Thyroid gland (tissue), 4 donors: ENCODE data around the gene NUP62. TPM values are rescaled to one million over a fixed set of nuclear protein-coding genes. Genes with fewer than 3 reads are reported as not detected.

Source experiments
- DNase-seq, 2 donors: peaks; one replicate each; pipeline ENCODE4 v3.0.0-alpha.2; 2019
- H3K27ac ChIP-seq, 3 donors: fragments of 200-600 bp; sonication (generic); 1 replicate in 2 of 3; 2 replicates in 1 of 3; pipeline ENCODE4 v1.5.1; 2016 to 2019; ENCODE audit warnings: mild to moderate bottlenecking in 1 of 3, moderate library complexity in 1 of 3
- H3K27me3 ChIP-seq: fragments of 200-600 bp; sonication (generic); one replicate; pipeline ENCODE4 v1.5.1; 2019
- H3K36me3 ChIP-seq, 2 donors: fragments of 200-600 bp; sonication (generic); one replicate each; pipeline ENCODE4 v1.5.1; 2016 to 2019
- H3K4me1 ChIP-seq, 2 donors: fragments of 200-600 bp; sonication (generic); one replicate each; pipeline ENCODE4 v1.5.1; 2017 to 2019
- H3K4me3 ChIP-seq, 3 donors: fragments of 200-600 bp; sonication (generic); replicated peaks in 1 of 3; 1 replicate in 2 of 3; 2 replicates in 1 of 3; pipeline ENCODE4 v1.5.1; 2016; ENCODE audit warnings: mild to moderate bottlenecking in 1 of 3
- H3K9me3 ChIP-seq: fragments of 200-600 bp; sonication (generic); one replicate; pipeline ENCODE4 v1.5.1; 2017
- POLR2A ChIP-seq, 2 donors: fragments of 450-650 bp; IDR thresholded peaks; one replicate each; pipeline ENCODE4 v1.6.1; 2017; ENCODE audit warnings: antibody characterized with exemption in 2 of 2, mild to moderate bottlenecking in 2 of 2, moderate library complexity in 1 of 2
- WGBS, 2 donors: methylation state at CpG; one replicate each; pipeline ENCODE4 v1.1.5; 2017; 5-methylcytosine and 5-hydroxymethylcytosine counted together
- intact Hi-C: fragments of 100-400 bp; cut with DNase I; formaldehyde crosslinking; loops from one replicate; pipeline ENCODE4 v1.15.1; 2023
- total RNA-seq, 4 donors: library from RNA; depleted of rRNA; stranded (reverse); fragments of >200 nt; gene quantifications; one replicate each; pipeline ENCODE4 v1.2.3, GENCODE V29; 2016
- TF ChIP-seq, protein P1 (sequence below), 6 experiments: fragments of 200-600 bp in 3 of 6; fragments of 450-650 bp in 3 of 6; sonication (generic) in 3 of 6; IDR thresholded peaks; one replicate each; pipeline ENCODE4 v1.5.1; 2016 to 2019; ENCODE audit warnings: antibody characterized with exemption in 6 of 6, mild to moderate bottlenecking in 2 of 6, inconsistent platforms in 1 of 6, moderate library complexity in 1 of 6

NUP62 gene
- total RNA-seq, 4 donors from 2014 or later = 27.5 to 32.3 (median 30.5) TPM

DNA sequence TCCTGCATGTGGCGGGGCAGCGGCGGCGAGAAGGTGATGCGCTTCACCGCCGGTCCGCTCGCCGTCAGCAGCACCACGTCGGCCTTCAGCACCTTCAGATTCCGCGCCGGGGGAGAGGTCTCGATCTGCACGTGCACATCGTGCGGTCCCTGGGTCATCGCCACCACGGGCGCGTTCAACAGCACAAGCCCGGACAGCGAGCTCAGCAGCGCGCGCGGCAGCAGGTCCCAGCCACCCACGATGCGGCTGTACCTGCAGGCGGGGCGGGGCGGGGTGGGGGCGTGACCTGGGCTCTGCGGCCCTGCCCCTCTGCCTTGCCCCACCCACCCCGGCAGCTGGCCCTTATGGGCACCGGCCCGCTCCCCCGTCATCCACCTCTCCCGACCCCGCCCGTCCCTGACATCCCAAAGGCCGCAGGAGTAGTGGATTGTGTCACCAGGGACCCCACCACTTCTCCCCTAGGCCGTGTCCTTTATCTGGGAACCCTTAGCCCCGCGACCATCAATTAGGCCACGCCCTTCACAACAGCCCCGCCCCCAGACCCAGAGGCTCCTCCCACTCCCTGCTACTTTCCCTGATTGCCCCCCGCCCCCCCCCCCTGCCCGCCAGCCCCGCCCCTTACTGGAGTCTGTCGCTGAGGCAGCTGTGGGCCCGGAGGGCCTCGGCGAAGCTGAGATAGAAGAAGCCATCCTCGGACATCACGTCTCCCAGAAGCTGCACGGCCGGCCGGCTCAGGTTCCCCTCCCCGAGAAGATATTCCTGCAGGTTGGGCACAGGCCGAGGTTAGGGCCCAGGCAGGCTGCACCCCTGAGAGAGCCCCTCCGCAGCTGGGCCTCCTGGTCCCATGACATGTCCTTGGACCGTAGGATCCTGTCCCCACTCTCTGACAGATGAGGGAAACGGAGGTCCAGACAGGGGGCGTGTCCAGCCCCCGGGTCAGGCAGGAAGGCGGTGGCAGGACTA is 38.7 kb downstream of the NUP62 start:
- WGBS, 2 donors = 22 to 34% methylated on average over 12 to 31 of the region's 69 CpGs
- intact Hi-C loops = no loop called here
- no peak for TF ChIP-seq POLR2A (IDR thresholded peaks at IDR 0.05)
- TF ChIP-seq, protein P1, sequence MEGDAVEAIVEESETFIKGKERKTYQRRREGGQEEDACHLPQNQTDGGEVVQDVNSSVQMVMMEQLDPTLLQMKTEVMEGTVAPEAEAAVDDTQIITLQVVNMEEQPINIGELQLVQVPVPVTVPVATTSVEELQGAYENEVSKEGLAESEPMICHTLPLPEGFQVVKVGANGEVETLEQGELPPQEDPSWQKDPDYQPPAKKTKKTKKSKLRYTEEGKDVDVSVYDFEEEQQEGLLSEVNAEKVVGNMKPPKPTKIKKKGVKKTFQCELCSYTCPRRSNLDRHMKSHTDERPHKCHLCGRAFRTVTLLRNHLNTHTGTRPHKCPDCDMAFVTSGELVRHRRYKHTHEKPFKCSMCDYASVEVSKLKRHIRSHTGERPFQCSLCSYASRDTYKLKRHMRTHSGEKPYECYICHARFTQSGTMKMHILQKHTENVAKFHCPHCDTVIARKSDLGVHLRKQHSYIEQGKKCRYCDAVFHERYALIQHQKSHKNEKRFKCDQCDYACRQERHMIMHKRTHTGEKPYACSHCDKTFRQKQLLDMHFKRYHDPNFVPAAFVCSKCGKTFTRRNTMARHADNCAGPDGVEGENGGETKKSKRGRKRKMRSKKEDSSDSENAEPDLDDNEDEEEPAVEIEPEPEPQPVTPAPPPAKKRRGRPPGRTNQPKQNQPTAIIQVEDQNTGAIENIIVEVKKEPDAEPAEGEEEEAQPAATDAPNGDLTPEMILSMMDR (IDR thresholded peaks at IDR 0.05) = no peak
- H3K4me3 ChIP-seq = peak overlapping the region in 1 of 3 donors; percentile 11
- H3K36me3 ChIP-seq = peaks cover 0 to 6% of the 10 kb centered on the region in 2 donors
- H3K4me1 ChIP-seq = peaks cover 5 to 12% of the 10 kb centered on the region in 2 donors
- H3K27ac ChIP-seq = no peak overlapping the region
- no peaks in the 10 kb centered on the region for H3K27me3 ChIP-seq
- peak; percentile 33 to 50 for DNase-seq
- no peaks in the 10 kb centered on the region for H3K9me3 ChIP-seq

DNA sequence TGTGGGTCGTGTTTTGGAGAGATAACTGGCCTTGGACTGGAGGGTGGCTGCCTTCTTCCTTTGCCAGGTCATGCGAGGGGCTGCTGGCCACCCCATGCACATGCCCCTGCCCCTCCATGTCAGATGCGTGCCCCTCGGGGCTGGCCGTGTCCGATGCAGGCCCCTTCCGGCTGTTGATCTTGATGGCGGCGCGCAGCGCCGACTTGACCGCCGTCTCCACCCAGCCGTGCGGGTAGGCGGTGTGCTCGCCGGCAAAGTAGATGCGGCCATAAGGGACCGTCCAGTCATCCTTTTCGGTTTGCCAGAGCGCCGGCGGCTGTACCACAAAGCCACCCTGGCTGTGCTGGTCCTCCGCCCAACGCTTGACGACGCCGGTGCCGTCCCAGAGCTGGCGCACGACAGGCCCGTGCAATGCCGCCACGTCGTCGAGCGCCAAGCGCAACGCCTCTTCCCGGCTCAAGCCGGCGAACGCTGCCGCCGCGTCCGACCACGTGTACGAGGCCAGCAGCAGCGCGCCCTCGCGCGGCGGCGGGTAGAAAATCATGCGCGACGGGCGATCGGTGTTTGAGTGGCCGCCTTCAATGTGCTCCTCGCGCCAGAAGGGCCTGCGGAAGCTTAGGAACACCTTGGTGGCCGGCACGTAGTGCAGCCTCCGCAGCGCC is 39.5 kb downstream of the NUP62 start:
- 58 to 70% methylated on average over 19 to 22 of the region's 71 CpGs for WGBS, 2 donors
- Histone ChIP-seq H3K4me3 (peak overlapping the region in 1 of 3 donors; percentile 11), H3K27ac (no peak overlapping the region), H3K9me3 (no peaks in the 10 kb centered on the region), H3K36me3 (peaks cover 6 to 13% of the 10 kb centered on the region in 2 donors), H3K27me3 (no peaks in the 10 kb centered on the region), H3K4me1 (peaks cover 5 to 12% of the 10 kb centered on the region in 2 donors)
- DNase-seq = peak; percentile 75 to 76
- TF ChIP-seq POLR2A (IDR thresholded peaks at IDR 0.05) = no peak
- TF ChIP-seq, protein P1 (IDR thresholded peaks at IDR 0.05) = peak; percentile 47 to 81 (median 69)
- intact Hi-C loops = no loop called here

DNA sequence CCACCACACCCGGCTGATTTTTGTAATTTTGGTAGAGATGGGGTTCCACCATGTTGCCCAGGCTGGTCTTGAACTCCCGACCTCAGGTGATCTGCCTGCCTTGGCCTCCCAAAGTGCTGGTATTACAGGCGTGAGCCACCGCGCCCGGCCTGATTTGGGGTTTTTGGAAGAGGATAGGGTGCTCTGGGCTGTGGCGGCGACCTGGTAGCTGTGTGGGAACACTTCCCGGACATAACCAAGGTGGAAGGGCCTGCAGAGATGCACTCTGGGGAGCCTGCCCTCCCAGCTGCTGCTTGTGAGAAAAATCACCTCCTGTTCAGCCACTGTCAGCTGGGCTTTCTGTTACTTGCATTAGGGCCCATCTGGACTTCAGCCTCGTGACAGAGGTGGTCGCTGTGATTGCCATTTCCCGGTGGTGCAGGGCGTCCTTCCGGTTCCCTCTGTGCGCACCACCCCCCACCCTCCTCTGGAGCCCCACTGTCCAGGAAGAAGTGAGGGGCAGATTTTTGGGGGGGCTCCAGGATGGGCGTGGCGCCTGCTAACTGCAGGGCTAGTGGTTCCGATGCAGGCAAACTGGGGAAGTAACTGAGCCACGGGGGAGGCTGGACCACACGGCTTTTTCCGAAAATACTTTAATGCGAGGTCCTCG is 40.1 kb downstream of the NUP62 start:
- 93 to 96% methylated on average over 17 to 23 of the region's 23 CpGs for WGBS, 2 donors
- H3K27me3 ChIP-seq = no peaks in the 10 kb centered on the region
- H3K36me3 ChIP-seq = peaks cover 13 to 20% of the 10 kb centered on the region in 2 donors
- TF ChIP-seq POLR2A (IDR thresholded peaks at IDR 0.05) = no peak
- TF ChIP-seq, protein P1 (IDR thresholded peaks at IDR 0.05) = no peak
- H3K9me3 ChIP-seq = no peaks in the 10 kb centered on the region
- intact Hi-C loops = no loop called here
- H3K27ac ChIP-seq = no peak overlapping the region
- no peak overlapping the region for H3K4me3 ChIP-seq
- peaks cover 5 to 12% of the 10 kb centered on the region in 2 donors for H3K4me1 ChIP-seq
- DNase-seq = no peak

DNA sequence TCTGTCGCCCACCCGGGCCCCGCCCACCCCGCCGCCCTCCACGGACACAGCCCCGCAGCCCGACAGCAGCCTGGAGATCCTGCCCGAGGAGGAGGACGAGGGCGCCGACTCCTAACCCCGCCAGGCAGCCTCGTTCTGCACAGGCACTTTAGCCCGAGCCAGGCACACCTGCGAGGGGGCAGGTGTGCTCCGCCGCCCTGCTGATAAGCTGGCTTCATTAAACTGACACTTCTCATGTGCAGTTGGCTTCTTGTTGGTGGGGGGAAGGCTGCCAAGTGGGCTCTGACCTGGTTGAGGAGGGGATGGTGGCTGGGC is 40.8 kb downstream of the NUP62 start:
- intact Hi-C loops = no loop called here
- no peak overlapping the region for H3K4me3 ChIP-seq
- H3K36me3 ChIP-seq = peaks cover 20 to 26% of the 10 kb centered on the region in 2 donors
- TF ChIP-seq, protein P1 (IDR thresholded peaks at IDR 0.05) = no peak
- TF ChIP-seq POLR2A (IDR thresholded peaks at IDR 0.05) = no peak
- no peak overlapping the region for H3K27ac ChIP-seq
- peaks cover 5 to 12% of the 10 kb centered on the region in 2 donors for H3K4me1 ChIP-seq
- no peaks in the 10 kb centered on the region for H3K9me3 ChIP-seq
- WGBS, 2 donors = 80 to 91% methylated on average over 15 of the region's 18 CpGs
- DNase-seq = no peak
- no peaks in the 10 kb centered on the region for H3K27me3 ChIP-seq
